ENCODE measurements around the gene SLIT2.

- TF ChIP-seq POLR2A (IDR thresholded peaks at IDR 0.05) (no peak), CTCF (IDR thresholded peaks at IDR 0.05) (no peak)
Measured at GRCh38 chr4:20281453-20281852, 29.7 kb downstream of the SLIT2 start.

All from testis (tissue), 2 donors.